ENCODE measurements around the gene PRKAR2A. TPM values are rescaled to one million over a fixed set of nuclear protein-coding genes. Genes with fewer than 3 reads are reported as not detected.
"Not testable (repeated sequence)": the region's sequence is repeated elsewhere in the genome, so short reads cannot be mapped to it uniquely, and the experiment has no call there.

Gene PRKAR2A
- total and polyA plus RNA-seq, 2 donors (not counting 1 experiment from before 2014, with no cell fraction given): 17.8 to 19.1 TPM

DNA sequence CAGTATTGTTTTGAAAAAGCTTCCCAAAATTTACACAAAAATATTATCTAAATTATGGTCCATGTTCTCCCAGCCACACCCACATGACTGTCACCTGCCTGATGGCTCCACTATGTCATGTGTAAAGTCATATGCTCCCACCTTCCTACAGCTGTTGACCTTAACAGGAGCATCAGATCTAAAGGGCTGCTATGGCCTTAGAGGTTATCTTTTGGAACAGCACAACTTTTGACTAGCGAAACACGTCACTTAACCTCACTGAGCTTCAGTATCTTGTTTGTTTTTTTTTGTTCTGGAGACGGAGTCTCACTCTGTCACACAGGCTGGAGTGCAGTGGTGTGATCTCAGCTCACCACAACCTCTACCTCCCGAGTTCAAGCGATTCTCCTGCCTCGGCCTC, 64.4 kb downstream of the PRKAR2A start:
- H3K36me3 ChIP-seq (ENCODE audit: control insufficient read depth, insufficient read depth, low read length): peaks cover 3% of the 10 kb centered on the region
- no peak overlapping the region for H3K27ac ChIP-seq (ENCODE audit: insufficient read depth, low read length)
- no peak overlapping the region for H3K4me3 ChIP-seq (replicated peaks in 1 of 4; ENCODE audit: control extremely low read depth in 1 of 4, insufficient read depth in 1 of 4, low read depth in 3 of 4, low read length in 4 of 4)
- no peak overlapping the region for H3K9ac ChIP-seq (ENCODE audit: insufficient read depth, low read length)
- H3K9me3 ChIP-seq (ENCODE audit: control insufficient read depth, insufficient read depth, low read depth, low read length): no peaks in the 10 kb centered on the region
- no peak overlapping the region for H3K4me2 ChIP-seq (ENCODE audit: extremely low read depth, insufficient read depth, low read length)
- H2AFZ ChIP-seq (ENCODE audit: low read length): no peak overlapping the region
- DNase-seq (ENCODE audit: low read depth in 2 of 2): no peak
- no peaks in the 10 kb centered on the region for H3K79me2 ChIP-seq (ENCODE audit: control insufficient read depth, insufficient read depth, low read length)
- TF ChIP-seq, protein P1, sequence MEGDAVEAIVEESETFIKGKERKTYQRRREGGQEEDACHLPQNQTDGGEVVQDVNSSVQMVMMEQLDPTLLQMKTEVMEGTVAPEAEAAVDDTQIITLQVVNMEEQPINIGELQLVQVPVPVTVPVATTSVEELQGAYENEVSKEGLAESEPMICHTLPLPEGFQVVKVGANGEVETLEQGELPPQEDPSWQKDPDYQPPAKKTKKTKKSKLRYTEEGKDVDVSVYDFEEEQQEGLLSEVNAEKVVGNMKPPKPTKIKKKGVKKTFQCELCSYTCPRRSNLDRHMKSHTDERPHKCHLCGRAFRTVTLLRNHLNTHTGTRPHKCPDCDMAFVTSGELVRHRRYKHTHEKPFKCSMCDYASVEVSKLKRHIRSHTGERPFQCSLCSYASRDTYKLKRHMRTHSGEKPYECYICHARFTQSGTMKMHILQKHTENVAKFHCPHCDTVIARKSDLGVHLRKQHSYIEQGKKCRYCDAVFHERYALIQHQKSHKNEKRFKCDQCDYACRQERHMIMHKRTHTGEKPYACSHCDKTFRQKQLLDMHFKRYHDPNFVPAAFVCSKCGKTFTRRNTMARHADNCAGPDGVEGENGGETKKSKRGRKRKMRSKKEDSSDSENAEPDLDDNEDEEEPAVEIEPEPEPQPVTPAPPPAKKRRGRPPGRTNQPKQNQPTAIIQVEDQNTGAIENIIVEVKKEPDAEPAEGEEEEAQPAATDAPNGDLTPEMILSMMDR (conservative IDR thresholded peaks at IDR 0.05 in 1 of 2, IDR thresholded peaks at IDR 0.05 in 1 of 2; ENCODE audit: low read depth in 1 of 2, low read length in 2 of 2): no peak
- TF ChIP-seq EZH2 (IDR thresholded peaks at IDR 0.05; ENCODE audit: low read length, missing control alignments): no peak
- no peaks in the 10 kb centered on the region for H4K20me1 ChIP-seq (ENCODE audit: control insufficient read depth, extremely low read depth, insufficient read depth, low read length)
- H3K4me1 ChIP-seq (ENCODE audit: control insufficient read depth, extremely low read depth, insufficient read depth, low read length): no peaks in the 10 kb centered on the region
- no peaks in the 10 kb centered on the region for H3K27me3 ChIP-seq (ENCODE audit: control insufficient read depth, insufficient read depth, low read length)

DNA sequence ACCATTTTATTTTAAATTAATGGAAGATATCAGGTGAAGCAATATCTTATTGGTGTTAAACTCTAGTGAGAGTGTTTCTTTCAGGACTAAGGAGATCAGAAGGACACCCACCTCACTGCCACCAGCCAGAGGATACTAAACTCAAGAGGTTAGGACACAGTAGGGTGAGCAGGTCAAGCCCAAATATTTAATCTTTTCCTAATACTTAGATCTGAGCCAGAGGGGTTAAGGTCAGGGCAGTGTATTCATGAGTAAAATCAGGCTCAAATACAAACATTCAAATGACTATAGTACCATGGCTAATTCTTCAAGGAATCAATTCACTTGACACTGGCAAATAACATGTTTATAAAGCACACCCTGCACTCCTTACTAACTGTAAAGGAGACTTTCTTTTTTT, 65.6 kb downstream of the PRKAR2A start:
- Histone ChIP-seq H3K4me1 (ENCODE audit: control insufficient read depth, extremely low read depth, insufficient read depth, low read length) (no peaks in the 10 kb centered on the region), H2AFZ (ENCODE audit: low read length) (no peak overlapping the region), H3K27me3 (ENCODE audit: control insufficient read depth, insufficient read depth, low read length) (no peaks in the 10 kb centered on the region), H3K27ac (ENCODE audit: insufficient read depth, low read length) (no peak overlapping the region), H3K4me2 (ENCODE audit: extremely low read depth, insufficient read depth, low read length) (no peak overlapping the region), H3K9ac (ENCODE audit: insufficient read depth, low read length) (no peak overlapping the region), H4K20me1 (ENCODE audit: control insufficient read depth, extremely low read depth, insufficient read depth, low read length) (no peaks in the 10 kb centered on the region), H3K36me3 (ENCODE audit: control insufficient read depth, insufficient read depth, low read length) (peaks cover 3% of the 10 kb centered on the region), H3K79me2 (ENCODE audit: control insufficient read depth, insufficient read depth, low read length) (no peaks in the 10 kb centered on the region), H3K9me3 (ENCODE audit: control insufficient read depth, insufficient read depth, low read depth, low read length) (no peaks in the 10 kb centered on the region), H3K4me3 (replicated peaks in 1 of 4; ENCODE audit: control extremely low read depth in 1 of 4, insufficient read depth in 1 of 4, low read depth in 3 of 4, low read length in 4 of 4) (no peak overlapping the region)
- TF ChIP-seq, protein P1 (conservative IDR thresholded peaks at IDR 0.05 in 1 of 2, IDR thresholded peaks at IDR 0.05 in 1 of 2; ENCODE audit: low read depth in 1 of 2, low read length in 2 of 2): no peak
- no peak for TF ChIP-seq EZH2 (IDR thresholded peaks at IDR 0.05; ENCODE audit: low read length, missing control alignments)
- no peak for DNase-seq (ENCODE audit: low read depth in 2 of 2)

DNA sequence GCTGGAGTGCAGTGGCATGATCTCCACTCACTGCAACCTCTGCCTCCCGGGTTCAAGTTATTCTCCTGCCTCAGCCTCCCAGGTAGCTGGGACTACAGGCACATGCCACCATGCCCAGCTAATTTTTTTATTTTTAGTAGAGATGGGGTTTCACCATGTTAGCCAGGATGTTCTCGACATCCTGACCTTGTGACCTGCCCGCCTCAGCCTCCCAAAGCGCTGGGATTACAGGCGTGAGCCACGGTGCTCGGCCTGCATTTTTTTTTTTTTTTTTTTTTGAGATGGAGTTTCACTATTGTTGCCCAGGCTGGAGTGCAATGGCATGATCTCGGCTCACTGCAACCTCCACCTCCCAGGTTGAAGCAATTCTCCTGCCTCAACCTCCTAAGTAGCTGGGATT, 69.1 kb downstream of the PRKAR2A start:
- not testable (repeated sequence) for H4K20me1 ChIP-seq (ENCODE audit: control insufficient read depth, extremely low read depth, insufficient read depth, low read length); H3K4me3 ChIP-seq (replicated peaks in 1 of 4; ENCODE audit: control extremely low read depth in 1 of 4, insufficient read depth in 1 of 4, low read depth in 3 of 4, low read length in 4 of 4); H3K4me2 ChIP-seq (ENCODE audit: extremely low read depth, insufficient read depth, low read length); H2AFZ ChIP-seq (ENCODE audit: low read length); H3K4me1 ChIP-seq (ENCODE audit: control insufficient read depth, extremely low read depth, insufficient read depth, low read length); H3K36me3 ChIP-seq (ENCODE audit: control insufficient read depth, insufficient read depth, low read length); H3K79me2 ChIP-seq (ENCODE audit: control insufficient read depth, insufficient read depth, low read length); H3K9ac ChIP-seq (ENCODE audit: insufficient read depth, low read length); H3K27ac ChIP-seq (ENCODE audit: insufficient read depth, low read length); H3K9me3 ChIP-seq (ENCODE audit: control insufficient read depth, insufficient read depth, low read depth, low read length); DNase-seq (ENCODE audit: low read depth in 2 of 2); H3K27me3 ChIP-seq (ENCODE audit: control insufficient read depth, insufficient read depth, low read length)
